Progenitor cell of endocrine pancreas (in vitro differentiated cells): ENCODE data around the gene TDRD1. TPM values are rescaled to one million over a fixed set of nuclear protein-coding genes. Genes with fewer than 3 reads are reported as not detected.

Source experiments
- DNase-seq: peaks from one replicate; pipeline ENCODE4 v3.0.0; 2021; ENCODE audit warnings: low spot score; ENCODE audit not compliant: unreplicated experiment
- H3K27ac Mint-ChIP-seq: 2 replicates; pipeline ENCODE4 v1.8.0; 2021; ENCODE audit warnings: mild to moderate bottlenecking, moderate library complexity, mixed read lengths
- H3K27me3 Mint-ChIP-seq: 2 replicates; pipeline ENCODE4 v1.8.0; 2021; ENCODE audit warnings: mixed read lengths
- H3K36me3 Mint-ChIP-seq: 2 replicates; pipeline ENCODE4 v1.8.0; 2022; ENCODE audit warnings: mixed read lengths; ENCODE audit not compliant: insufficient read depth
- H3K4me1 Mint-ChIP-seq: 2 replicates; pipeline ENCODE4 v1.8.0; 2021; ENCODE audit warnings: low read depth, mixed read lengths
- H3K4me3 Mint-ChIP-seq: 2 replicates; pipeline ENCODE4 v1.8.0; 2021; ENCODE audit warnings: low read depth, mild to moderate bottlenecking, moderate library complexity, mixed read lengths
- H3K9me3 Mint-ChIP-seq: 2 replicates; pipeline ENCODE4 v1.8.0; 2021; ENCODE audit warnings: low read depth, mixed read lengths
- CTCF ChIP-seq: fragments of 200-600 bp; sonication (generic); IDR thresholded peaks from one replicate; pipeline ENCODE4 v1.5.0; 2021; ENCODE audit warnings: antibody characterized with exemption, mild to moderate bottlenecking; ENCODE audit not compliant: unreplicated experiment
- total RNA-seq: library from RNA; stranded (reverse); gene quantifications from 2 replicates; pipeline ENCODE4 v1.2.1, GENCODE V29; 2021

TDRD1 gene
- total RNA-seq, 1 donor from 2014 or later, result not detected

DNA sequence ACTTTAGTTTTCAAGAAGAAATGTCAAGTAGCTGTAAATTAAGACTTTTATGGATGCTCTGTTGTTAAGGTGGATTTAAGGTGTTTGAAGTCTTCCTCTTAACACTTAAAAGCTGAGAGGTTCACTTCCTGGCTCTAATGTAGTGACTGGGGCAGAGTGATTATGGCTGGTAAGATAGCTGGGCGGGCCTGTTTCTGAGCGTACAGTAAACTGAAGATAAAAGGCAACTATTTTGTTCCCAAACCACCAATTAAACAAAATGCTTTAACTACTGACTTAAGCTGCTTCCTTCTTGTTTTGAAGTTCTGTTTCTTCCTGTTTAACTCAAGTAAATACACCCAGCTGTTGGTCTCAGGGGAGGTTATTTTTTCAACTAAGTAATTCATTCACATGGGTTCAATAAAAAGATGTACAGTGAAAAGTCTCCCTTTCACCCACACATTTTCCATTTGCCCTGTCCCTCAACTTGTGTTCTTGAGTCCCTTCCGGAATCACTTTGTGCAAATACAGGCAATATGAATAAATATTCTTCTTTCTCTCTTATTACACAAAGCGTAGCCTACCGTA is 79.2 kb downstream of the TDRD1 start:
- peaks cover 14% of the 10 kb centered on the region for H3K4me1 Mint-ChIP-seq
- TF ChIP-seq CTCF, result no peak
- H3K9me3 Mint-ChIP-seq, result no peaks in the 10 kb centered on the region
- H3K27me3 Mint-ChIP-seq, result no peaks in the 10 kb centered on the region
- H3K27ac Mint-ChIP-seq, result no peak overlapping the region
- DNase-seq, result no peak
- peaks cover 12% of the 10 kb centered on the region for H3K36me3 Mint-ChIP-seq
- H3K4me3 Mint-ChIP-seq, result no peak overlapping the region

GRCh38 chr10:114259824-114260223 is 80.7 kb downstream of the TDRD1 start:
- Mint-ChIP-seq H3K4me3 (no peak overlapping the region), H3K27me3 (no peaks in the 10 kb centered on the region), H3K4me1 (peaks cover 14% of the 10 kb centered on the region), H3K36me3 (peaks cover 6% of the 10 kb centered on the region), H3K9me3 (no peaks in the 10 kb centered on the region), H3K27ac (no peak overlapping the region)
- DNase-seq, result no peak
- TF ChIP-seq CTCF, result no peak

GRCh38 chr10:114260366-114260765 is 81.2 kb downstream of the TDRD1 start:
- peaks cover 14% of the 10 kb centered on the region for H3K4me1 Mint-ChIP-seq
- DNase-seq, result no peak
- TF ChIP-seq CTCF, result no peak
- no peak overlapping the region for H3K27ac Mint-ChIP-seq
- H3K36me3 Mint-ChIP-seq, result peaks cover 1% of the 10 kb centered on the region
- H3K27me3 Mint-ChIP-seq, result no peaks in the 10 kb centered on the region
- no peak overlapping the region for H3K4me3 Mint-ChIP-seq
- no peaks in the 10 kb centered on the region for H3K9me3 Mint-ChIP-seq

DNA sequence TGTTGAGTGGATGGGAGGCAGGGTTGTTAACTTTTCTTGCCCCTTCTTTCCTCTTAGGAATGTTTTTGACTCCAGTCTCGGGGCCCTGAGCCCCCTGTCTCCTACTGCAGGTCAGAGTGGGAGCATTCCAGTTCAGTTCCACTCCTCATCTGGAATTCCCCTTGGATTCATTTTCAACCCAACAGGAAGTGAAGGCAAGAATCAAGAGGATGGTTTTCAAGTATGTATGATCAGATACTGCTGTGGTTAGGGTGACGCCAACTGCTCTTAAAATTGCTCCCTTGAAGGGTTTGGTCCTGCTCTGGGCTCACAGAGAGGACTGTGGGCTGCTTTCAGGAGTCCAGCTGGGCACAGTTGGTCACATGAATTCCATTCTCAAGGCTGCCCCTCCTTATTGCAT is 81.9 kb downstream of the TDRD1 start:
- Mint-ChIP-seq H3K4me1 (peaks cover 14% of the 10 kb centered on the region), H3K4me3 (no peak overlapping the region), H3K36me3 (peaks cover 1% of the 10 kb centered on the region), H3K27ac (no peak overlapping the region), H3K9me3 (no peaks in the 10 kb centered on the region), H3K27me3 (no peaks in the 10 kb centered on the region)
- TF ChIP-seq CTCF, result no peak
- DNase-seq, result no peak

- no peak overlapping the region for H3K27ac Mint-ChIP-seq
- H3K27me3 Mint-ChIP-seq, result no peaks in the 10 kb centered on the region
- peaks cover 1% of the 10 kb centered on the region for H3K36me3 Mint-ChIP-seq
- no peak for TF ChIP-seq CTCF
- no peak for DNase-seq
- H3K4me1 Mint-ChIP-seq, result peaks cover 20% of the 10 kb centered on the region
- H3K9me3 Mint-ChIP-seq, result no peaks in the 10 kb centered on the region
- no peak overlapping the region for H3K4me3 Mint-ChIP-seq
Observed at GRCh38 chr10:114262496-114262895, 83.3 kb downstream of the TDRD1 start.
